HepG2 (cell line): ENCODE measurements around the gene DUSP23. TPM values are rescaled to one million over a fixed set of nuclear protein-coding genes. Genes with fewer than 3 reads are reported as not detected.

ENCODE experiments used
- ATAC-seq: fragments of 200-7000 bp; cut with Tn5 transposase; 3 replicates; pipeline ENCODE4 v1.9.1; 2020; ENCODE audit warnings: mild to moderate bottlenecking, moderate library complexity
- BruUV-seq: library from RNA; stranded (reverse); fragments of 400-500 nt; replicated peaks from 2 replicates; lab custom pipeline; 2021; lab: Mats Ljungman, UMichigan
- CTCF ChIA-PET: fragments of 300-600 bp; formaldehyde crosslinking; extraction: SDS; loops from one replicate; lab custom pipeline; 2021; ENCODE audit warnings: low total read pairs, inconsistent platforms, low intra/inter-chr PET ratio; lab: Yijun Ruan, JAX
- POLR2A ChIA-PET: fragments of 350-600 bp; sonication (Branson Sonifier 250); formaldehyde crosslinking; loops from one replicate; lab custom pipeline; 2020; ENCODE audit warnings: antibody characterized with exemption, inconsistent platforms; lab: Yijun Ruan, JAX
- DNase-seq: peaks from one replicate; pipeline ENCODE4 v3.0.0-alpha.2; 2015; ENCODE audit warnings: low spot score
- FAIRE-seq: peaks from 3 replicates; lab custom pipeline; 2011; peaks lifted over from hg19 to GRCh38; lab: Jason Lieb, UNC
- H2AFZ ChIP-seq: one replicate; pipeline ENCODE4 v1.6.1; 2011; ENCODE audit warnings: low read length, inconsistent platforms
- H3K27ac ChIP-seq: fragments of 300-600 bp; 3 replicates; pipeline ENCODE4 v1.8.0; 2011; ENCODE audit warnings: mixed run types, mild to moderate bottlenecking, mixed read lengths, low read length, inconsistent platforms; ENCODE audit not compliant: insufficient read depth; ENCODE audit errors: extremely low read length
- H3K27me3 ChIP-seq, 2 experiments: fragments of 200-600 bp in 1 of 2; 2 replicates in 1 of 2; 3 replicates in 1 of 2; pipeline versions ENCODE4 v1.6.0 to v1.8.0; 2011; ENCODE audit warnings: low read length in 2 of 2, mild to moderate bottlenecking in 2 of 2, moderate library complexity in 2 of 2, inconsistent platforms in 1 of 2; ENCODE audit not compliant: insufficient read depth in 2 of 2, control insufficient read depth in 1 of 2
- H3K36me3 ChIP-seq, 2 experiments: fragments of 200-600 bp in 1 of 2; replicated peaks in 1 of 2; 2 replicates in 1 of 2; 3 replicates in 1 of 2; pipeline versions ENCODE4 v1.5.1 to v1.8.0; 2011; ENCODE audit warnings: low read length in 2 of 2, inconsistent platforms in 1 of 2; ENCODE audit not compliant: insufficient read depth in 2 of 2, control insufficient read depth in 1 of 2
- H3K4me1 ChIP-seq: 2 replicates; pipeline ENCODE4 v1.5.1; 2012; ENCODE audit warnings: low read length, inconsistent platforms; ENCODE audit not compliant: insufficient read depth
- H3K4me2 ChIP-seq: 2 replicates; pipeline ENCODE4 v1.6.0; 2011; ENCODE audit warnings: low read depth, low read length, inconsistent platforms
- H3K4me3 ChIP-seq, 3 experiments: fragments of 200-600 bp in 1 of 3; sonication (generic), shearing (Covaris generic) in 1 of 3; replicated peaks in 1 of 3; 2 replicates each; pipeline ENCODE4 v1.5.1; 2011 to 2016; ENCODE audit warnings: low read length in 3 of 3, inconsistent platforms in 2 of 3, low read depth in 2 of 3, mild to moderate bottlenecking in 2 of 3, control low read depth in 1 of 3, mixed read lengths in 1 of 3; ENCODE audit not compliant: insufficient read depth in 1 of 3
- H3K79me2 ChIP-seq: one replicate; pipeline ENCODE4 v1.6.1; 2011; ENCODE audit warnings: low read length, inconsistent platforms; ENCODE audit not compliant: insufficient read depth
- H3K9ac ChIP-seq: 2 replicates; pipeline ENCODE4 v1.6.0; 2011; ENCODE audit warnings: mild to moderate bottlenecking, low read depth, low read length, inconsistent platforms; ENCODE audit not compliant: insufficient read depth
- H3K9me3 ChIP-seq: 2 replicates; pipeline ENCODE4 v1.5.1; 2012; ENCODE audit warnings: mild to moderate bottlenecking, low read length
- H4K20me1 ChIP-seq: 2 replicates; pipeline ENCODE4 v1.6.0; 2011; ENCODE audit warnings: inconsistent platforms, mild to moderate bottlenecking, low read length, moderate library complexity; ENCODE audit not compliant: insufficient read depth
- CENPT ChIP-seq: sonication (generic); formaldehyde crosslinking; IDR thresholded peaks from 2 replicates; pipeline ENCODE4 v1.8.0; 2022; ENCODE audit warnings: low read depth, mild to moderate bottlenecking, moderate library complexity, missing genetic modification reagents
- EEA1 ChIP-seq: sonication (generic); formaldehyde crosslinking; IDR thresholded peaks from 2 replicates; pipeline ENCODE4 v1.5.1; 2020; ENCODE audit warnings: mild to moderate bottlenecking, missing genetic modification reagents, borderline replicate concordance
- FOSL1 ChIP-seq: sonication (generic); formaldehyde crosslinking; IDR thresholded peaks from 2 replicates; pipeline ENCODE4 v1.9.0; 2021; ENCODE audit warnings: missing genetic modification reagents, borderline replicate concordance
- FOXA3 ChIP-seq: IDR thresholded peaks from 2 replicates; pipeline ENCODE4 v1.6.1; 2016; ENCODE audit warnings: missing genetic modification reagents, missing compliant biosample characterization
- GMEB2 ChIP-seq: IDR thresholded peaks from 2 replicates; pipeline ENCODE4 v1.6.1; 2016; ENCODE audit warnings: missing biosample characterization, missing genetic modification reagents, low read depth
- MAFG ChIP-seq: sonication (generic); formaldehyde crosslinking; IDR thresholded peaks from 2 replicates; pipeline ENCODE4 v1.5.1; 2020; ENCODE audit warnings: mild to moderate bottlenecking, missing genetic modification reagents
- MAFK ChIP-seq, 2 experiments: IDR thresholded peaks in 1 of 2; conservative IDR thresholded peaks in 1 of 2; 2 replicates each; pipeline ENCODE4 v1.6.1; 2011; ENCODE audit warnings: improper control_type of control experiment in 2 of 2, low read length in 2 of 2
- MXD1 ChIP-seq: sonication (generic); formaldehyde crosslinking; IDR thresholded peaks from 2 replicates; pipeline ENCODE4 v1.4.0; 2020; ENCODE audit warnings: mild to moderate bottlenecking, missing genetic modification reagents
- MXI1 ChIP-seq: IDR thresholded peaks from 3 replicates; pipeline ENCODE4 v1.6.1; 2012; ENCODE audit warnings: low read depth, low read length, inconsistent platforms, borderline replicate concordance
- NAIF1 ChIP-seq: sonication (generic); formaldehyde crosslinking; IDR thresholded peaks from 2 replicates; pipeline ENCODE4 v1.5.0; 2020; ENCODE audit warnings: mild to moderate bottlenecking, missing genetic modification reagents, borderline replicate concordance
- NFYC ChIP-seq: IDR thresholded peaks from 2 replicates; pipeline ENCODE4 v1.6.1; 2016; ENCODE audit warnings: missing genetic modification reagents, missing compliant biosample characterization
- RFXANK ChIP-seq: IDR thresholded peaks from 2 replicates; pipeline ENCODE4 v1.6.1; 2016
- SPEN ChIP-seq: sonication (generic); formaldehyde crosslinking; IDR thresholded peaks from 2 replicates; pipeline ENCODE4 v1.5.1; 2020; ENCODE audit warnings: low read depth, mild to moderate bottlenecking, missing genetic modification reagents
- SRSF4 ChIP-seq: fragments of 200-400 bp; formaldehyde crosslinking; IDR thresholded peaks from one replicate; pipeline ENCODE4 v1.6.1; 2018; ENCODE audit warnings: mild to moderate bottlenecking, low read depth, low read length, moderate library complexity; ENCODE audit not compliant: poor library complexity, severe bottlenecking
- ZNF280B ChIP-seq: sonication (generic); formaldehyde crosslinking; IDR thresholded peaks from 2 replicates; pipeline ENCODE4 v1.5.0; 2020; ENCODE audit warnings: missing genetic modification reagents, mild to moderate bottlenecking, borderline replicate concordance
- ZNF33A ChIP-seq: sonication (generic); formaldehyde crosslinking; IDR thresholded peaks from 2 replicates; pipeline ENCODE4 v1.5.1; 2020; ENCODE audit warnings: missing genetic modification reagents, mild to moderate bottlenecking, moderate library complexity, borderline replicate concordance
- ZNF367 ChIP-seq: sonication (generic); formaldehyde crosslinking; IDR thresholded peaks from 2 replicates; pipeline ENCODE4 v1.4.0; 2020; ENCODE audit warnings: missing genetic modification reagents, borderline replicate concordance
- WGBS: methylation state at CpG from one replicate; pipeline ENCODE4 v1.1.6; 2017; ENCODE audit warnings: low lambda C conversion rate; 5-methylcytosine and 5-hydroxymethylcytosine counted together
- in situ Hi-C: cut with HindIII; loops from 2 replicates; pipeline ENCODE4 v1.10.0; 2017; ENCODE audit warnings: low pct_unique_long_range_greater_than_20kb; ENCODE audit not compliant: extremely low pct_ligation_motif_present
- intact Hi-C: fragments of 100-400 bp; cut with micrococcal nuclease; formaldehyde crosslinking; loops from one replicate; pipeline ENCODE4 v1.10.0; 2022; ENCODE audit not compliant: unreplicated experiment
- polyA plus RNA-seq, 8 experiments: library from polyadenylated mRNA; depleted of rRNA in 3 of 8; stranded (reverse) in 7 of 8; unstranded in 1 of 8; fragments of >200 nt; fragmentation: Illumina TruSeq in 4 of 8; extraction: Trizol in 4 of 8; gene quantifications; 2 replicates each; pipeline versions ENCODE4 v1.2.1 to v1.2.3, GENCODE V29; 2011 to 2016; ENCODE audit warnings: low read depth in 4 of 8, missing spikeins in 1 of 8, mixed read lengths in 1 of 8; ENCODE audit not compliant: insufficient read depth in 1 of 8
- total RNA-seq, 5 experiments: library from RNA; depleted of rRNA; stranded (reverse); fragments of >200 nt; fragmentation: Illumina TruSeq; extraction: Trizol; gene quantifications; 2 replicates each; pipeline ENCODE4 v1.2.3, GENCODE V29; 2016; ENCODE audit warnings: low read depth in 1 of 5

The DUSP23 gene
- total and polyA plus RNA-seq, 2 of the 13 experiments (the other 11 are each of a cell fraction or from before 2014, with no cell fraction given) = not detected

GRCh38 chr1:159821171-159821867, 40.6 kb downstream of the DUSP23 start:
- 55% methylated on average over 9 of the region's 9 CpGs for WGBS
- Histone ChIP-seq H3K79me2 (no peaks in the 10 kb centered on the region), H4K20me1 (no peaks in the 10 kb centered on the region), H3K4me3 (no peak overlapping the region), H3K27me3 (peaks cover 0 to 2% of the 10 kb centered on the region in 2 experiments; a peak in 3 of 5 replicates), H3K9ac (no peak overlapping the region), H3K27ac (no peak overlapping the region), H3K4me1 (peaks cover 12% of the 10 kb centered on the region), H2AFZ (no peak overlapping the region), H3K36me3 (no peaks in the 10 kb centered on the region), H3K9me3 (no peaks in the 10 kb centered on the region), H3K4me2 (no peak overlapping the region)
- POLR2A ChIA-PET = no interaction called here
- TF ChIP-seq ZNF367 (CRISPR knock-in tag) = no peak
- TF ChIP-seq ZNF280B = no peak
- TF ChIP-seq NAIF1 (CRISPR knock-in tag) = no peak
- no peak for TF ChIP-seq MAFK (conservative IDR thresholded peaks at IDR 0.05 in 1 of 2, IDR thresholded peaks at IDR 0.05 in 1 of 2; ENCODE audit: low read length in 2 of 2)
- TF ChIP-seq SRSF4 = no peak
- no peak for TF ChIP-seq SPEN
- TF ChIP-seq MXI1 = no peak
- no peak for TF ChIP-seq CENPT
- no peak for TF ChIP-seq RFXANK (CRISPR knock-in tag)
- no peak for TF ChIP-seq EEA1 (CRISPR knock-in tag)
- no peak for TF ChIP-seq FOSL1
- no peak for TF ChIP-seq GMEB2 (CRISPR knock-in tag)
- no peak for TF ChIP-seq MAFG
- TF ChIP-seq NFYC (CRISPR knock-in tag) = no peak
- TF ChIP-seq ZNF33A (CRISPR knock-in tag) = no peak
- no peak for TF ChIP-seq MXD1 (CRISPR knock-in tag)
- TF ChIP-seq FOXA3 (CRISPR knock-in tag) = no peak
- no peak for ATAC-seq
- in situ Hi-C loops (no loop called here), intact Hi-C loops (no loop called here)
- no TSS peak for BruUV-seq
- no peak for DNase-seq
- no peak for FAIRE-seq
- CTCF ChIA-PET = no interaction called here
